K562 treated with DMSO at 1 percent for 48 hours (cell line): ENCODE results near the gene ATG3. TPM values are rescaled to one million over a fixed set of nuclear protein-coding genes. Genes with fewer than 3 reads are reported as not detected.

Experiments used
- total RNA-seq: library from RNA; unstranded; fragments of 300-600 nt; gene quantifications from 2 replicates; pipeline ENCODE4 v1.2.3, GENCODE V29; 2022; ENCODE audit warnings: low replicate concordance; ENCODE audit errors: extremely low read depth

ATG3 gene
- total RNA-seq, result not detected in 2 replicates

DNA sequence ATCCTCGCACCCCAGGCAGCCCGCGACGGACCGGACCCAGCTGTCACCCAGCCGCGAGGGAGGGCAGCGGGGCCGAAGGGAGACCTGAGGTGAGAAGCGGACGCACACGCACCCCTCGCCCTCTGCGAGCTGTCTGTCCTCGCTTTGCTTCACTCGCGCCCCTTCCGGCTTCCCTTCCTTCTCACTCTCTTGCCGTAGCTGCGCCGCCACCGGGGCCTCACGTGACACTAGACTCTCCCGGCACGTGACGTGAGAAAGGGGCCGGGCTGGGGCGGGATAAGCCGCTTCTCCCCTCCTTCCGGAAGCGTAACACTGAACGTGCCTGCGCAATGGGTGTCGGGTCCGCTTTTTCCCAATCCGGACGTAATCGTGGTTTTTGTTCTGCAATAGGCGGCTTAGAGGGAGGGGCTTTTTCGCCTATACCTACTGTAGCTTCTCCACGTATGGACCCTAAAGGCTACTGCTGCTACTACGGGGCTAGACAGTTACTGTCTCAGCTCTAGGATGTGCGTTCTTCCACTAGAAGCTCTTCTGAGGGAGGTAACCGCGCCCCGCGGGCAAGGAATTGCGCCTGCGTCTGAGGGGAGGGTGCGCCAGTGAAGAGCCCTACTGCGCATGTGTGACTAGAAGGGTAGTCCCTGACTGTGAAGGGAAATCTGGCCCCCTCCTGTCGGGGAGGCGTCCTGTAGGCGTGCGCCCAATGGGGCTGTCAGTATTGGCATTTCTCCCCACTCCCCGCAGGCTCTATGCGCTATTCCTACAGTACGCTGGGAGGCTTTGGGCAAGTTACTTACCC, at the start of gene ATG3, which contains the start of gene SLC35A5:
Gene ATG3 (minus strand): TSS at position 229 of the 796 bp plus-strand sequence. CDS start 434 bp downstream, outside the sequence.
Gene SLC35A5 (plus strand): TSS at position 312 of the 796 bp plus-strand sequence. CDS start 1,359 bp downstream, outside the sequence.

DNA sequence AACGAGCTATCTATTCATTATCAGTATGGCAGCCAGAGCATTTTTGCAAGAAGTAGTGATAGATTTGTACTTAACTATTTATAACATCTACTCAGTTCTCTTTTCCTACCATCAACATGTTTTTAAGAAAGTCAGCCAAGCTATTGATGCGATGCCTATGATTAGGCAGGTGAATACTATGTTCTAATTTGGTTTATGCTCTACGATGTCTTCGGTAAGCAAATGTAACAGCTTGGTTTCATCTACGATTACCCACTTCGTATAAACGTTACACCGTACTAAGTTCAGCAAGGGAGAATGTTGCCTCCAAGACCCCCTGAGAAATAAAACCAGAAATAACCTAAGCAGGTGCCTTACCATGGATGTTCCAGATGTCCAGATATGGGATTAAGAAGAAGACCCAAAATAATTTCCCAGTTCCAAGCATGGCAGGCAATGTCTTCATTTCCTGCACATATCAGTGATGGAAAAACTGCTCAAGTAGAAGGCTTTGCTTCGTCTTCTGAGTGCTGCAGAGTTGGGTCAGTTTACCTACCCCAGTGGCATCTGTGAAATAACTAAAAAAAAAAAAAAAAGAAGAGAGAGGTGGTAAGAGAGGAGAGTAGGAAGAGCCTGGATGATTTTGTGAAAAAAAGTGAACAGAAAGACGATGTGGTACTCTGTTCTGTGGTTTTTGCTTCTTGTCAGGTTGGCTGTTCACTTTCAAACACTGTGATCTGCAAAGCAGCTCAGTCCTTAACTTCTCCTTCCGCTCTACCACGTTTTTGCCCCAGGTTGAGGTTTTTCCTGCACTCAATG, 62.6 kb downstream of the ATG3 start, which contains the start of gene BTLA:
Gene BTLA (minus strand): TSS at position 559 of the 798 bp plus-strand sequence. CDS start 114 bp downstream, at position 445.

Other genes with a start within 250 kb of the ATG3 start
- gene CD200, start 228.8 kb downstream of the ATG3 start, total RNA-seq, result not detected in 2 replicates
- not detected in 2 replicates for gene BTLA, start 62.5 kb downstream of the ATG3 start, total RNA-seq
- not detected in 2 replicates for gene SLC35A5, start 83 bp upstream of the ATG3 start, total RNA-seq
- not detected in 2 replicates for gene CCDC80, start 79.2 kb upstream of the ATG3 start, total RNA-seq